Esophagus squamous epithelium (tissue), 5 donors: ENCODE results near the gene ATP6V0D1. TPM values are rescaled to one million over a fixed set of nuclear protein-coding genes. Genes with fewer than 3 reads are reported as not detected.
A peak's percentile ranks its signal among the peaks of the same experiment; 100 is the strongest.

ENCODE experiments used
- DNase-seq: peaks from one replicate; lab custom pipeline; 2025; lab: John Stamatoyannopoulos, UW
- H3K27ac ChIP-seq, 4 donors: fragments of 200-600 bp; sonication (generic); one replicate each; pipeline ENCODE4 v1.5.1; 2016 to 2019; ENCODE audit warnings: mild to moderate bottlenecking in 1 of 4
- H3K27me3 ChIP-seq, 4 donors: fragments of 200-600 bp; sonication (generic); 1 replicate in 3 of 4; 2 replicates in 1 of 4; pipeline versions ENCODE4 v1.5.1 to v1.6.0; 2017 to 2021; ENCODE audit warnings: antibody characterized with exemption in 1 of 4
- H3K36me3 ChIP-seq, 3 donors: fragments of 200-600 bp; sonication (generic); one replicate each; pipeline ENCODE4 v1.5.1; 2016 to 2019
- H3K4me1 ChIP-seq, 3 donors: fragments of 200-600 bp; sonication (generic); one replicate each; pipeline ENCODE4 v1.5.1; 2017 to 2019
- H3K4me3 ChIP-seq, 4 donors: fragments of 200-600 bp; sonication (generic); 1 replicate in 3 of 4; 2 replicates in 1 of 4; pipeline ENCODE4 v1.5.1; 2016 to 2019; ENCODE audit warnings: mild to moderate bottlenecking in 2 of 4, moderate library complexity in 1 of 4
- H3K9me3 ChIP-seq, 3 donors: fragments of 200-600 bp; sonication (generic); one replicate each; pipeline ENCODE4 v1.5.1; 2016 to 2019
- CTCF ChIP-seq, 6 experiments: fragments of 450-650 bp in 4 of 6; fragments of 200-600 bp in 2 of 6; sonication (generic) in 2 of 6; IDR thresholded peaks; one replicate each; pipeline ENCODE4 v1.5.1; 2016 to 2019; ENCODE audit warnings: antibody characterized with exemption in 6 of 6, mild to moderate bottlenecking in 4 of 6, moderate library complexity in 4 of 6
- POLR2A ChIP-seq, 4 donors: fragments of 450-650 bp; IDR thresholded peaks; one replicate each; pipeline ENCODE4 v1.6.1; 2017; ENCODE audit warnings: antibody characterized with exemption in 4 of 4, mild to moderate bottlenecking in 4 of 4, moderate library complexity in 3 of 4
- WGBS, 2 donors: methylation state at CpG; one replicate each; pipeline ENCODE4 v1.1.5; 2018; 5-methylcytosine and 5-hydroxymethylcytosine counted together
- intact Hi-C: fragments of 100-400 bp; cut with DNase I; formaldehyde crosslinking; loops from one replicate; pipeline ENCODE4 v1.15.0; 2022
- total RNA-seq, 4 donors: library from RNA; depleted of rRNA; stranded (reverse); fragments of >200 nt; gene quantifications; one replicate each; pipeline ENCODE4 v1.1.0, GENCODE V29; 2016
- donor health status: DM: yes; HTN: yes; CAD: no.

Gene ATP6V0D1
- total RNA-seq, 4 donors from 2014 or later = 99.4 to 158 (median 131) TPM

GRCh38 chr16:67477960-67478554 lies 2.9 kb downstream of the ATP6V0D1 start:
- intact Hi-C loops = no loop called here
- Histone ChIP-seq H3K4me3 (no peak overlapping the region), H3K27me3 (no peaks in the 10 kb centered on the region), H3K36me3 (peaks cover 0 to 11% (median 0%) of the 10 kb centered on the region in 3 donors), H3K9me3 (no peaks in the 10 kb centered on the region), H3K4me1 (peaks cover 35 to 73% (median 47%) of the 10 kb centered on the region in 3 donors), H3K27ac (peak overlapping the region in 1 of 4 donors; percentile 25)
- DNase-seq = no peak
- 65 to 77% methylated on average over 8 of the region's 8 CpGs for WGBS, 2 donors
- no peak for TF ChIP-seq POLR2A (IDR thresholded peaks at IDR 0.05)
- TF ChIP-seq CTCF (IDR thresholded peaks at IDR 0.05) = no peak

- Histone ChIP-seq H3K4me3 (no peak overlapping the region), H3K9me3 (no peaks in the 10 kb centered on the region), H3K27me3 (no peaks in the 10 kb centered on the region), H3K27ac (no peak overlapping the region), H3K36me3 (peaks cover 0 to 11% (median 0%) of the 10 kb centered on the region in 3 donors), H3K4me1 (peaks cover 27 to 64% (median 35%) of the 10 kb centered on the region in 3 donors)
- intact Hi-C loops = no loop called here
- 86 to 89% methylated on average over 11 of the region's 11 CpGs for WGBS, 2 donors
- TF ChIP-seq CTCF (IDR thresholded peaks at IDR 0.05) (no peak), POLR2A (IDR thresholded peaks at IDR 0.05) (no peak)
- no peak for DNase-seq
Observed at GRCh38 chr16:67474551-67475455, 6.2 kb downstream of the ATP6V0D1 start.

GRCh38 chr16:67471758-67472384 lies 9.1 kb downstream of the ATP6V0D1 start:
- 94 to 100% methylated on average over 4 to 6 of the region's 6 CpGs for WGBS, 2 donors
- no peak overlapping the region for H3K27ac ChIP-seq
- no peak for TF ChIP-seq CTCF (IDR thresholded peaks at IDR 0.05)
- no peak for TF ChIP-seq POLR2A (IDR thresholded peaks at IDR 0.05)
- H3K36me3 ChIP-seq = peaks cover 0 to 11% (median 0%) of the 10 kb centered on the region in 3 donors
- no peak overlapping the region for H3K4me3 ChIP-seq
- intact Hi-C loops = no loop called here
- H3K9me3 ChIP-seq = no peaks in the 10 kb centered on the region
- H3K4me1 ChIP-seq = peaks cover 19 to 55% (median 27%) of the 10 kb centered on the region in 3 donors
- DNase-seq = no peak
- no peaks in the 10 kb centered on the region for H3K27me3 ChIP-seq

GRCh38 chr16:67470359-67470758 lies 10.6 kb downstream of the ATP6V0D1 start:
- peaks cover 0 to 11% (median 0%) of the 10 kb centered on the region in 3 donors for H3K36me3 ChIP-seq
- peaks cover 11 to 48% (median 20%) of the 10 kb centered on the region in 3 donors for H3K4me1 ChIP-seq
- peak overlapping the region in 1 of 4 donors; percentile 65 for H3K27ac ChIP-seq
- WGBS, 2 donors = 54 to 58% methylated on average over 5 to 7 of the region's 7 CpGs
- DNase-seq = no peak
- no peaks in the 10 kb centered on the region for H3K9me3 ChIP-seq
- TF ChIP-seq POLR2A (IDR thresholded peaks at IDR 0.05) = no peak
- TF ChIP-seq CTCF (IDR thresholded peaks at IDR 0.05) = no peak
- no peaks in the 10 kb centered on the region for H3K27me3 ChIP-seq
- no peak overlapping the region for H3K4me3 ChIP-seq
- intact Hi-C loops = no loop called here
